Endodermal cell (in vitro differentiated cells): ENCODE measurements around the gene JPT2. TPM values are rescaled to one million over a fixed set of nuclear protein-coding genes. Genes with fewer than 3 reads are reported as not detected.

Source experiments
- DNase-seq: peaks from one replicate; pipeline ENCODE4 v3.0.0-alpha.2; 2017
- H3K27ac ChIP-seq: 2 replicates; pipeline ENCODE4 v1.5.1; 2013; ENCODE audit warnings: mild to moderate bottlenecking, low read depth, low read length, moderate library complexity
- H3K27me3 ChIP-seq: 2 replicates; pipeline ENCODE4 v1.6.1; 2013; ENCODE audit warnings: mild to moderate bottlenecking, low read length, moderate library complexity; ENCODE audit not compliant: insufficient read depth, control insufficient read depth, poor library complexity, severe bottlenecking
- H3K36me3 ChIP-seq: 2 replicates; pipeline ENCODE4 v1.7.0; 2013; ENCODE audit warnings: mild to moderate bottlenecking, low read length, moderate library complexity; ENCODE audit not compliant: control insufficient read depth, insufficient read depth
- H3K4me1 ChIP-seq: one replicate; pipeline ENCODE4 v1.7.0; 2013; ENCODE audit warnings: low read length; ENCODE audit not compliant: control insufficient read depth, insufficient read depth
- H3K4me3 ChIP-seq: 2 replicates; pipeline ENCODE4 v1.5.1; 2013; ENCODE audit warnings: mild to moderate bottlenecking, low read length, moderate library complexity
- H3K9ac ChIP-seq: 2 replicates; pipeline ENCODE4 v1.6.1; 2013; ENCODE audit warnings: mild to moderate bottlenecking, low read length, moderate library complexity; ENCODE audit not compliant: poor library complexity, severe bottlenecking; ENCODE audit errors: extremely low read depth
- H3K9me3 ChIP-seq: 2 replicates; pipeline ENCODE4 v1.6.1; 2013; ENCODE audit warnings: mild to moderate bottlenecking, low read length, moderate library complexity; ENCODE audit not compliant: control insufficient read depth
- H3K27ac Mint-ChIP-seq: 2 replicates; pipeline ENCODE4 v1.8.0; 2020; ENCODE audit warnings: mixed read lengths
- H3K27me3 Mint-ChIP-seq: 2 replicates; pipeline ENCODE4 v1.8.0; 2021; ENCODE audit warnings: mild to moderate bottlenecking, mixed read lengths; ENCODE audit not compliant: insufficient read depth
- H3K36me3 Mint-ChIP-seq: 2 replicates; pipeline ENCODE4 v1.8.0; 2020; ENCODE audit warnings: low read depth, mixed read lengths
- H3K4me1 Mint-ChIP-seq: 2 replicates; pipeline ENCODE4 v1.8.0; 2020; ENCODE audit warnings: mixed read lengths
- H3K4me3 Mint-ChIP-seq: 2 replicates; pipeline ENCODE4 v1.8.0; 2020; ENCODE audit warnings: mild to moderate bottlenecking, moderate library complexity, mixed read lengths
- H3K9me3 Mint-ChIP-seq: 2 replicates; pipeline ENCODE4 v1.8.0; 2020; ENCODE audit warnings: mild to moderate bottlenecking, mixed read lengths
- WGBS, 2 experiments: methylation state at CpG; one replicate each; pipeline versions ENCODE4 v1.1.5 to v1.1.7; 2013; ENCODE audit warnings: missing lambda C conversion rate in 2 of 2, mixed read lengths in 1 of 2; ENCODE audit not compliant: insufficient coverage in 1 of 2, insufficient read length in 1 of 2; 5-methylcytosine and 5-hydroxymethylcytosine counted together
- total RNA-seq, 2 donors: library from RNA; stranded (reverse); fragmentation: NEBNext Ultra II Directional in 1 of 2; extraction: Animal tissue kit (Norgen Biotek cat#: 25700) in 1 of 2; gene quantifications; 2 replicates in 1 of 2; 3 replicates in 1 of 2; pipeline ENCODE4 v1.2.1, GENCODE V29; 2021
- TF ChIP-seq, protein P1 (sequence below): fragments of 200-600 bp; sonication (generic); conservative IDR thresholded peaks from 2 replicates; pipeline ENCODE4 v1.5.0; 2021; ENCODE audit warnings: antibody characterized with exemption, mild to moderate bottlenecking

Gene JPT2
- total RNA-seq, 2 donors from 2014 or later: 161 to 168 TPM

DNA sequence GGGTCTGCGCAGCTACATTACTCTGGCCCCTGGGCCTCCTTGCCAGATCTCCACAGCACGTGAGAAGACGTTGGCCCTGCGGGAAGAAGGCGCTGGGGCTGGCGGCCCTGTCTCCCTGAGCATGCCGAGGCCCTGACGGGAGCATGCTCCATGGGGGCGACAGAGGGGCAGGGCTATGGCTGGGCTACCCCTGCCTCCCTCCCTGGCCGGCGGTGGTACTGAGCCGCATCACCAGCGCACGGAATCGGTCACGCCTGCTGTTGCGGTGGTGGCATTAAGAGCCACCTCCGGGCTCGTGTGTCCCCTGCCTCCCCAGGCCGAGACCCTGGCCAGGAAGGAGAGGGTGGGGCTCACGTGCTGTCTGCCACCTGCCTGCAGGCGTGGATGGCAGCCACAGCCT is 56.0 kb downstream of the JPT2 start:
- H3K27ac ChIP-seq: no peak overlapping the region
- H3K4me1 ChIP-seq: no peaks in the 10 kb centered on the region
- Mint-ChIP-seq H3K4me1 (no peaks in the 10 kb centered on the region), H3K27me3 (no peaks in the 10 kb centered on the region), H3K4me3 (no peak overlapping the region), H3K27ac (no peak overlapping the region), H3K9me3 (no peaks in the 10 kb centered on the region), H3K36me3 (peaks cover 18% of the 10 kb centered on the region)
- WGBS, 2 experiments: 96% methylated on average over 14 to 22 of the region's 22 CpGs
- H3K9me3 ChIP-seq: peaks cover 42% of the 10 kb centered on the region
- H3K36me3 ChIP-seq: peaks cover 11% of the 10 kb centered on the region
- no peak for DNase-seq
- TF ChIP-seq, protein P1, sequence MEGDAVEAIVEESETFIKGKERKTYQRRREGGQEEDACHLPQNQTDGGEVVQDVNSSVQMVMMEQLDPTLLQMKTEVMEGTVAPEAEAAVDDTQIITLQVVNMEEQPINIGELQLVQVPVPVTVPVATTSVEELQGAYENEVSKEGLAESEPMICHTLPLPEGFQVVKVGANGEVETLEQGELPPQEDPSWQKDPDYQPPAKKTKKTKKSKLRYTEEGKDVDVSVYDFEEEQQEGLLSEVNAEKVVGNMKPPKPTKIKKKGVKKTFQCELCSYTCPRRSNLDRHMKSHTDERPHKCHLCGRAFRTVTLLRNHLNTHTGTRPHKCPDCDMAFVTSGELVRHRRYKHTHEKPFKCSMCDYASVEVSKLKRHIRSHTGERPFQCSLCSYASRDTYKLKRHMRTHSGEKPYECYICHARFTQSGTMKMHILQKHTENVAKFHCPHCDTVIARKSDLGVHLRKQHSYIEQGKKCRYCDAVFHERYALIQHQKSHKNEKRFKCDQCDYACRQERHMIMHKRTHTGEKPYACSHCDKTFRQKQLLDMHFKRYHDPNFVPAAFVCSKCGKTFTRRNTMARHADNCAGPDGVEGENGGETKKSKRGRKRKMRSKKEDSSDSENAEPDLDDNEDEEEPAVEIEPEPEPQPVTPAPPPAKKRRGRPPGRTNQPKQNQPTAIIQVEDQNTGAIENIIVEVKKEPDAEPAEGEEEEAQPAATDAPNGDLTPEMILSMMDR: no peak
- no peaks in the 10 kb centered on the region for H3K27me3 ChIP-seq
- no peak overlapping the region for H3K9ac ChIP-seq
- H3K4me3 ChIP-seq: no peak overlapping the region

DNA sequence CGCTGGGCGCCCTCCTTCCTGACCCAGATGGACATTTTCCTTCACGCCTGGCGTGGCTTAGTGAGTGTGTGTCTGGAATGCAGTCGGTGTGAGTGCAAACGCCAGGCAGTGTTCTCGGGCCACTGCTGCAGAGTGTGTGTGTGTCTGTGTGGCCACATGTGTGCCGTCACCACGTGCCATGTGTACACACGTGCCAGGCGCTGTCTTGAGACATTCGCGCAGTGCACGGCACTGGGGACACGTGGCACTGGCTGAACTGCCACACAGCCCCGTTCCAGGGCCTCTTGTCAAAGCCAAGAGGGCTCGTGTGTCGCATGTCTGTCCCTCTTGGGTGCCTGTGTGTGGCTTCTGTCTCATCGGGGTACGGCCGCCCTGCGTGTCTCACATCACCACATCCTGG is 56.7 kb downstream of the JPT2 start:
- H3K27ac Mint-ChIP-seq: no peak overlapping the region
- H3K9me3 Mint-ChIP-seq: no peaks in the 10 kb centered on the region
- H3K4me3 Mint-ChIP-seq: no peak overlapping the region
- Histone ChIP-seq H3K4me3 (peak overlapping the region; percentile 1), H3K27me3 (no peaks in the 10 kb centered on the region), H3K36me3 (peaks cover 11% of the 10 kb centered on the region), H3K27ac (no peak overlapping the region), H3K9ac (no peak overlapping the region), H3K4me1 (no peaks in the 10 kb centered on the region), H3K9me3 (peaks cover 49% of the 10 kb centered on the region)
- H3K36me3 Mint-ChIP-seq: peaks cover 14% of the 10 kb centered on the region
- TF ChIP-seq, protein P1: no peak
- no peak for DNase-seq
- 96 to 97% methylated on average over 20 to 22 of the region's 22 CpGs for WGBS, 2 experiments
- no peaks in the 10 kb centered on the region for H3K27me3 Mint-ChIP-seq
- no peaks in the 10 kb centered on the region for H3K4me1 Mint-ChIP-seq

DNA sequence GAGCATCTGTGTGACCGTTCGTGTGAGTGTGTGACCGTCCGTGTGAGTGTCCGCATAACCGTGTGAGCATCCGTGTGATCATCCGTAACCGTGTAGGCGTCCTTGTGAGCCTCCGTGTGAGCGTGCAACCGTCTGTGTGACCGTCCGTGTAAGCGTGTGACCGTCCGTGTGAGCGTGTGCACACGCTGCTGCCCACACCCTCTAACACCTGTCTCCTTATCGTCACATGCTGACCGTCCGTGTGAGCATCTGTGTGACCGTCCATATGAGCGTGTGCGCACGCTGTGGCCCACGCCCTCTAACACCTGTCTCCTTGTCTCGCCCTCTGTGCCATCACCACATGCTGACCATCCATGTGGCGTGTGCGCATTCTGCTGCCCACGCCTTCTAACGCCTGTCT is 62.2 kb downstream of the JPT2 start:
- Histone ChIP-seq H3K9ac (no peak overlapping the region), H3K27ac (no peak overlapping the region), H3K36me3 (peaks cover 7% of the 10 kb centered on the region), H3K27me3 (no peaks in the 10 kb centered on the region), H3K4me1 (no peaks in the 10 kb centered on the region), H3K9me3 (peaks cover 42% of the 10 kb centered on the region), H3K4me3 (no peak overlapping the region)
- H3K4me3 Mint-ChIP-seq: no peak overlapping the region
- no peak for DNase-seq
- H3K36me3 Mint-ChIP-seq: peaks cover 9% of the 10 kb centered on the region
- 97 to 99% methylated on average over 33 of the region's 33 CpGs for WGBS, 2 experiments
- H3K27ac Mint-ChIP-seq: no peak overlapping the region
- no peaks in the 10 kb centered on the region for H3K27me3 Mint-ChIP-seq
- H3K9me3 Mint-ChIP-seq: peaks cover 1% of the 10 kb centered on the region
- TF ChIP-seq, protein P1: no peak
- H3K4me1 Mint-ChIP-seq: no peaks in the 10 kb centered on the region
